MG63 (cell line): ENCODE data around the gene NRARP. TPM values are rescaled to one million over a fixed set of nuclear protein-coding genes. Genes with fewer than 3 reads are reported as not detected.

ENCODE experiments used
- DNase-seq: peaks from one replicate; pipeline ENCODE4 v3.0.0-alpha.2; 2020
- H3K27me3 ChIP-seq: fragments of 250-450 bp; sonication (Bioruptor Pico); 2 replicates; pipeline ENCODE4 v1.5.1; 2020; ENCODE audit warnings: mild to moderate bottlenecking, moderate library complexity
- H3K36me3 ChIP-seq: fragments of 250-450 bp; sonication (Bioruptor Pico); 2 replicates; pipeline ENCODE4 v1.5.1; 2020; ENCODE audit warnings: mild to moderate bottlenecking, moderate library complexity
- H3K4me3 ChIP-seq: fragments of 250-450 bp; sonication (Bioruptor Pico); 2 replicates; pipeline ENCODE4 v1.5.1; 2020; ENCODE audit warnings: mild to moderate bottlenecking, moderate library complexity
- H3K9me3 ChIP-seq: fragments of 250-450 bp; sonication (Bioruptor Pico); 2 replicates; pipeline ENCODE4 v1.5.1; 2020; ENCODE audit warnings: mild to moderate bottlenecking, moderate library complexity
- total RNA-seq: library from RNA; depleted of rRNA; stranded (reverse); fragments of >200 nt; shearing (Covaris generic); gene quantifications from 2 replicates; pipeline ENCODE4 v1.2.3, GENCODE V29; 2014; ENCODE audit warnings: low replicate concordance

Gene NRARP
- total RNA-seq, 1 experiment from 2014 or later, result 0.16 TPM

DNA sequence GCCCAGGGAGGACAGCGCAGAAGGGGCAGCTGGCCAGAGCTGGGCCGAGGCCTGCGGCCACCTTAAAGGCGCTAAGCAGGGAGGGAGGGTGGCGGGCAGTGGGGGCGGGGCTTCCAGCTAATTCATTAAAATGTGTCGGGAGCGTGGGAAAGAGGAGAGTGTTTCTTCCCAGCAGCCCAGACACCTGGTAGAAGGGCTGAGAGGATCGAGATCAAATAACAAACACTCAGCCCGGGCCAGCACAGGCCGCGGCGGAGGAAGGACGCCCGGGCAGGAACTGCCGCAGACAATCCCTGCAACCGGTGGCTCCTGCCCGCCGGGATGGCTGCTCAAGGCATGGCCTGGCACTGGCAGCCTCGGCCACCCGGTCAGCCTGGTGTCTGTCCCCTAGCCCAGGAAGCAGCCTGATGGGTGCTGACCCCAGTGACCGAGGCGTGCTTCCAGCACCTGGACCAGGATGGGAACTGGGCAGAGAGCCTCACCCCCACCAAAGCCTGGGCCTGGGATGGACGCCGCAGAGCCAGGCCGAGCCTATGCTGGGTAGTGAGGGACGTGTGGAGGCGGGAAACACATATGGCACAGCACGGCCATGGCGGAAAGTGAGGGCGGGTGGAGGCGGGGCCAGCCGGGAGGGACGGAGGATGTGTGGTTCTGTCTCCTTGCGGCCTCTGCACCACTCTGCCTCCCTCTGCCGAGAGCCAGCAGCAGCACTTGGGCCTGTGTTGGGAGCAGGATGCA is 3.2 kb upstream of the NRARP start:
- Histone ChIP-seq H3K36me3 (no peaks in the 10 kb centered on the region), H3K9me3 (no peaks in the 10 kb centered on the region), H3K27me3 (peaks cover 3% of the 10 kb centered on the region), H3K4me3 (no peak overlapping the region)
- DNase-seq, result no peak

DNA sequence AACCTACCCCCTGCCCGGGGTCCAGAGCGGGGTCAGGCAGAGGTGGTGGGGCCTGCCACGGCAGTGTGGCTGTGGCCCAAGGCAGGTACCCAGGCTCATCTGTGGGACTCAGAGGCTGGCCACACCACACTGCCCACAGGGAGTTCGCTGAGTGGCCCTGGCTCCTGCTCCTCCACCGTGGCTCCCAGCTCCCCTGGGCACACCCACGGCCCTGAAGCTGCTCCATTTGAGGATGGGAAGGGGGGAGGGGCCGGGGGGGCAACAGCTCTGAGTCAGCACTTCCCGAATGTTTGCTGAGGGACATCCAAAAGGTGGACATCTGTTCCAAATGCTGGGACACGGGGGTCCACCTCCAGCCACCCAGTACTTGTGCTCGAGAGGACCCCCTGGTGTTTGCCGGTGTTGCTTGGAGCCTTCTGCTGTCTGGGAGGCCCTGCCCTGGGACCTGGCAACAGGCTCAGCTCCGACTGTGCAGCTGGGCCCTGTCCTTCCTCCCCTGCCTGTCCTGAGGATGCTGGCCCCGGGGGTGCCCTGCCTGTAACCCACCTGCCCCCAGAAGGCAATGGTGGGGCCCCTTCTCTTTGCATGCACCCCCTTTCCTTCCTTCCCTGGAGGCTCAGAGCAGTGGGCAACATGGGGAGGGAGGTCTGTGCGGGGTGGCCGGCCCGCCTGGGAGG is 2.5 kb upstream of the NRARP start:
- H3K4me3 ChIP-seq, result no peak overlapping the region
- H3K36me3 ChIP-seq, result no peaks in the 10 kb centered on the region
- H3K27me3 ChIP-seq, result peaks cover 7% of the 10 kb centered on the region
- no peaks in the 10 kb centered on the region for H3K9me3 ChIP-seq
- no peak for DNase-seq

DNA sequence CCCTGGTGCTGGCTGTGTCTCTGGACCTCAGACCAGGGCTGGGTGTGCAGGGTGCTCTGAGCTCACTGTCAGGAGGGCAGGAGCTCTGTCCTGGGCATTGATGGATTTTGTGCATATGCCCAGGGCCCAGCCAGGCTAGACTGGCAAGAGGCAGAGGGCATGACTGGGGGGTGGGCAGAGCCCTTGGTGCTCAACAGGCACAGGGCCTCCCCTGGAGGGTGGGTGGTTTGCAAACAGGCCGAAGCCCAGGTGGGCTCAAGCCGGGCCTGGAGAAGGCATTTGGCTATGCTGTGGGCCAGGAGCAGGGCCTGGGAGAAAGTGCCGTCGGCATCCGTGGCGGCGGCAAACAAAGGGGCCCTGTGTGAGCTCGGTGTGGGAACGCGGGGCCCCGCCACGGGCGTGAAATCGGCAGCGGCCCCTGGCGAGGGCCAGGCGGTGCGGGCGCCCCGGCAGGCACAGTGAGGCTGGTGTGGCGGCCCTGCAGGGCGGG is 1.9 kb upstream of the NRARP start:
- Histone ChIP-seq H3K36me3 (no peaks in the 10 kb centered on the region), H3K4me3 (no peak overlapping the region), H3K9me3 (no peaks in the 10 kb centered on the region), H3K27me3 (peaks cover 7% of the 10 kb centered on the region)
- DNase-seq, result no peak

DNA sequence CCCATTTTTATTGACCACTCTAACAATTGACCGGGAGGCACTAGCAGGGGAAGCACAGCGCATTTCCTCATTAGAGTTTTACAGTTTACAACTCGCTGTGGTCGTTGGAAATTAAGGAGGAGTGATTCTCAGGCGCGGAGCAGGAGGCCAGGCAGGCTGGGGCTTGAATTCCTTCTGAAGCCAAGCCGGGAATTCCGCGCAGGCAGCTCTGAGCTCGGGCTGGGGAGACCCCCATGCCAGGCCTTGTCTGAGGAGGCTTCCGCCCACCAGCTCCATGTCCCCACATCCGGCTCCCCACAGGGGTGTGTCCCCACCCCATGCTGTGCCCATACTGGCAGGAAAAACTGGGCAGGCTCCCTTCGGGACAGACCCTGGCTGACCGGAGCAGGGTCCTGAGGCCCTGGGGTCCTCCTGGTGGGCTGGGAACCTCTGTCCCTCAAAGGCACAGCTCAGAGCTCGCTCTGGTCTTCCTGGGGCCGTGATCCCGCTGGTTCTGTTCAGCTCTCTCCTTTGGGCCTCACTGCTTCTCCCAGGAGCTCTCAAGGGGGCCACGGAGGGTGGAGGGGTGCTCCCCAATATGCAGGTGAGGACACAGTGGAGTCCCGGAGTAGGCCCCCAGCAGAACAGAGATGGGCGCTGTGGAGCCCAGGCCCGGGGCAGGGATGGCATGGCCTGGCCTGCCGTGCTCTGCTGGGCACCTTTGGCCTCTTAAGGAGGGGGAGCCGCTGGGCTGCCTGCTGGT is 1.3 kb upstream of the NRARP start:
- Histone ChIP-seq H3K36me3 (no peaks in the 10 kb centered on the region), H3K27me3 (peaks cover 7% of the 10 kb centered on the region), H3K4me3 (no peak overlapping the region), H3K9me3 (no peaks in the 10 kb centered on the region)
- DNase-seq, result no peak

DNA sequence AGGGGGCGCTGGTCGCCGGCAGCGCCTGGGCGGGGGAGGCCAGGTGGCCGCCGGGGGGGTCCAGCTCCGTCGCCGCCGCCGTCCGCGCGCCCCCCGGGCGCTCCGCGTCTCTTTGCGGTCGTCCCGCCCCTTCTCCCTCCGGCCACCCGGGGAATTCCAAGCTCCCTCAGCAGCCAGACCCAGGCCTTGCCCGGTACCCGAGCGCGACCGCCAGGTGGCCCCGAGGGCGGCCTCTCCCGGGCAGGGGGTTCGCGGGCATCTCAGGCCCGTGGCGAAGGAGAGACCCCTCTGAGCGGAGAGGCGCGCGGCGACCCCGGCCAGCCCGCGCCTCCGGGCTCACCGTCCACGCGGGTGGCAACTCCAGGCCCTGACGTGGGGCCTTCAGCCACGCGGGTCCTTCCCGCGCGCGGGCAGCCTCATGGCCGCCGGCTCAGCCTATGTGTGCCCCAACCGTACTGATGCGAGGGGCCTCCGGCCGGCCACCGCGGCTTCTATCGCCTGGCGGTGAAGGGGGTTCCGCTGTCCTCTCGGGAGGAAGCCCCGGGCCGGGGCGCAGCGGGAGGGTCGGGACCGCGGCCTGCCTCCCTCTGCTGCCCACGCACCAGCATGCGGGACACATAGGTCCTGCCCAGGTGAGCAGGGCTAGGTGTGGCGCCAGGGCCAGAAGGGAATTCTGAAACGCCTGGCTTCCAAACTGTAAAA is 529 bp upstream of the NRARP start:
- Histone ChIP-seq H3K9me3 (no peaks in the 10 kb centered on the region), H3K27me3 (peaks cover 7% of the 10 kb centered on the region), H3K36me3 (no peaks in the 10 kb centered on the region), H3K4me3 (no peak overlapping the region)
- DNase-seq, result no peak

DNA sequence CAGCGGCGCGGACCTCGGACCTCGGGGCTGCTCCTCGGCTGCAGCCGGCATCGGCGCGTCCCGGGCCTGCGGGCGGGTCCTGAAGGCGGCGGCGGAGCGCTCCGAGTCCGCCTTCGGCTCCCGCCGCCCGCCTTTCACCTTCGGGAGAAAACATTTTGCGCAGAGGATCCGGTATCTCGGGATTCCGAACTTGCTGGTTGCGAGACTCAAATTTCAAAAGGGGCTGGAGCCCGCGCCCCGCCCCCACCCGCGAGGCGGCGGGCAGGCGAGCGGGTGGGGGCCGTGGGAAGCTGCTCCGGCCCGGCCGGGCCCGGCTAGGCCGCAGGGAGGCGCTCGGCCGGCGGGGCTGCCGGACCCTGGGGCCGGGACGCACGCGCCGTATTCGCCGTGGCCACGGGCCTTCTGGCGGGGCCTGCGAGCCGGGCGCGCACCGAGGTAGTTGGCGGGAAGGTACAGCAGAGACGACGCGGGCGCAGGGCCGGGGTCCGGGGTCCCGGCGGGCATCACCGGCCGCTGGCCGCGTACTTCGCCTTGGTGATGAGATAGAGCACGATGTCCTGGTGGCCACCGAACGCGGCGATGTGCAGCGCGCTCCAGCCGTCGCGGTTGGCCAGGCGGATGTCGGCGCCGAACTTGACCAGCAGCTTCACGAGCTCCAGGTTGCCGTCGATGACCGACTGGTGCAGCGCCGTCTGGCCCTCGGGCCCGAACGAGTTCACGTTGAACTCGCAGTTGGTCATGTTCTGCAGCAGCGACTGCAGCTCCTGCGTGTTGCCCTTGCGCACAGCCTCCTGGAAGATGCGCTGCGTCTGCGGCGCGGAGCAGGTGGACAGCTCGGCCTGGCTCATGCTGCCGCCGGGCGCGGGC is 757 bp downstream of the NRARP start:
- no peaks in the 10 kb centered on the region for H3K36me3 ChIP-seq
- DNase-seq, result peak; percentile 50
- H3K27me3 ChIP-seq, result peaks cover 7% of the 10 kb centered on the region
- no peaks in the 10 kb centered on the region for H3K9me3 ChIP-seq
- H3K4me3 ChIP-seq, result peak overlapping the region; percentile 25

GRCh38 chr9:137300567-137301080 is 1.4 kb downstream of the NRARP start:
- Histone ChIP-seq H3K36me3 (no peaks in the 10 kb centered on the region), H3K9me3 (no peaks in the 10 kb centered on the region), H3K4me3 (peak overlapping the region; percentile 25), H3K27me3 (peaks cover 7% of the 10 kb centered on the region)
- DNase-seq, result no peak

DNA sequence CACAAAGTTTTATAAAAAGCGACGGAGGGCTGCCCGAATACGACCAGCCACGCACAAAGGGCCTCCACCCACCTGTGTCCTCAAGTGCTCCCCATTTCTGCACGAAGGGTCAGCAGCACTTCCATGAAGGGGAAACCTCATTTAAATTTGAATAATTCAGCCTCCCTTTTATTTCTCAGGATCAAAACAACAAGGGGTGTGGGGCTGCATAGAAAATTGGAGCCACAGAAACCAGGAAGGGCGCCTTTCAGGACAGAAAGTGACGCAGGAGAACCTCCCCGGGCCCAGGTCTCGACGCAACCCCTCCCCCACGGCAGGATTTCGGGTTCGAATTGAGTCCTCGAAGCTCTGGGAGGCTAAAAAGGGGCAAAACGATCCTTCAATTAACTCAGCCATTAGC is 2.1 kb downstream of the NRARP start:
- no peak for DNase-seq
- Histone ChIP-seq H3K36me3 (no peaks in the 10 kb centered on the region), H3K27me3 (peaks cover 7% of the 10 kb centered on the region), H3K4me3 (no peak overlapping the region), H3K9me3 (no peaks in the 10 kb centered on the region)

- no peak for DNase-seq
- no peak overlapping the region for H3K4me3 ChIP-seq
Measured at GRCh38 chr9:137299203-137299565, 2.9 kb downstream of the NRARP start.

DNA sequence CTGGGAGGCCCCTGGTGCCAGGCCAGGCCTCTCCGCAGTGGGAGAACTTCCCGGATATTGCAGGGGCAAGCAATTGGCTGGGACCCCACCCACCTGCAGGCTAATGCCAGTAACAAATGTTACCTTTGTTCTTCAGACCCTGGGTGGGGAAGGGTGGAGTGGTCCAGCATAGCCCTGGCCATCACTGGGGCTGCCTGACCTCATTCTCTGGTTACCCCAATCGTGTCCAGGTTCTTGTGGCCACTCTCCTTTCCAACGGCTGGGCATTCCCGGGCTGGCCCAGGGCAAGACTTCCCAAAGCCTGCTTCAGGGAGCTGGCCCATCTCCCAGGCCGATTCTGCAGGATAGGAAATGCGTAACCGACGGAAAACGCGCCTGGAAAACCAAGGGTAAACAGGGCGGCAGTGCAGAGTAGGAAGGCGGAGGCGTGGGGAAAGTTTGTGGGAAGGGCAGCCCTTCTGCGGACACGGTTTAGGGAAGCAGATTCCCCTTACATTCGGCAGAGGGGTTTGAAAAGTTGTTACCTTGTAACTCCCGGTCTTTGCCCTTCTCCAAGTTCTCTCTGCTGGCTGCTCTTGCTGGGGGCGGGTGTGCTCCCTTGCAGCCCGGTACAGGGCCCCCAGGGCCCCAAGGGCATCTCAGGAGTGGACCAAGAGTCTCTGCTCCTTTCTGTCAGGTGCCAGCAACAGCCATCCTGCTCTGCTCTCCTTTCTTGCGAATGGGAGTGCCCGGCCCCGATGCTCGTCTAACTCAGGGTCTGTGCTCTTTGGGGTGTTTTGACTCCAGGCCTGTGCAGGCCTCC is 3.5 kb downstream of the NRARP start:
- Histone ChIP-seq H3K36me3 (no peaks in the 10 kb centered on the region), H3K27me3 (peaks cover 7% of the 10 kb centered on the region), H3K4me3 (no peak overlapping the region), H3K9me3 (no peaks in the 10 kb centered on the region)
- no peak for DNase-seq

More at GRCh38 chr9:137299203-137299565, 2.9 kb downstream of the NRARP start:
- H3K27me3 ChIP-seq, result peaks cover 7% of the 10 kb centered on the region
- H3K9me3 ChIP-seq, result no peaks in the 10 kb centered on the region
- H3K36me3 ChIP-seq, result no peaks in the 10 kb centered on the region

- H3K27me3 ChIP-seq, result peaks cover 7% of the 10 kb centered on the region
- no peak overlapping the region for H3K4me3 ChIP-seq
- no peak for DNase-seq
- H3K36me3 ChIP-seq, result no peaks in the 10 kb centered on the region
- H3K9me3 ChIP-seq, result no peaks in the 10 kb centered on the region
Measured at GRCh38 chr9:137297966-137298365, 4.1 kb downstream of the NRARP start.

DNA sequence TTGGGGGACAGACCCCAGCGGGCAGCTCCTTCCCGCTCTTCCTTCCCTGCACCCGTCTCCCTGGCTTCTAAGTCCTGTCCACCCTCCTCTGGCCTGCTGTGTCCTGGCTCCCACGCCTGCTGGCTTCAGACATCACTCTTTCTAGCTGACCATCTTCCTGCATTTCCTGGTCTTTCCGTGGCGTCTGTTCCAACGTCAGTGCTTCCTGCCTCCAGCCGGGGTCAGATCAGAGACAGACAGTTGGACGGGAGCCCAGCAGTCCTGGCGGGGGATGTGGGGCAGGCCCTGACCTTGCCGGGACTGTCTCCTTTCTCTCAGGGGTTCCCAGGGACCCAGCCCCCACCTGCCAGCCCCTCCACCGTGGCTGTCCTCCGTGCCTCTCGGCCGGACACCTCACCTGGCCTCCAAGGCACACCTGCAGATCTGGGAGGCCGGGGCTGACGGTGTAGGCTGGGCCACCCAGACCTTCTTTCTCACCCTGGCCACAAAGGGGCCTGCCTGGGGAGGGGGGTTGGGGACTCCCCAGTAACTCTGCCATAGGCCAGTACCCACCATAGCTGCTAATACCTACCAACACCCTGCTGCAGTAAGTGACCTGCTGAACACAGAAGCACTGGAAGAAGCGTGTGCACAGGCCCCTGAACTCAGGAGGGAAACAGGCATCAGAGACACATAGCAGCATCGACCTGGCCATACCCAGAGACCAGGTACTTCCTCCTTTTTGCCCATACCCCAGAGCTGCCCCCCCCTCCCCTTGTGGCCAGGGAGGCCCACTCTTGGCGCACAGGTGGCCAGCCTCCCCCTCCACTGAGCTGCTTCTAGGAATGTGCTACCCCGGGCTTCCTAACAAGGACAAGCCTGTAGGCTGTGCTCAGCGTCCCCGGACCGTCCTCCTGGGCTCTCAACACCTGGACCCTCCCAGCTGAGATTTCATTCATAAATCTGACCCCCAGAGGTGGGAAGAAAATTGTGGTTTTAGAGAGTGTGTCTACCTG is 5.1 kb downstream of the NRARP start:
- no peak for DNase-seq
- Histone ChIP-seq H3K4me3 (no peak overlapping the region), H3K9me3 (no peaks in the 10 kb centered on the region), H3K36me3 (no peaks in the 10 kb centered on the region), H3K27me3 (peaks cover 7% of the 10 kb centered on the region)

DNA sequence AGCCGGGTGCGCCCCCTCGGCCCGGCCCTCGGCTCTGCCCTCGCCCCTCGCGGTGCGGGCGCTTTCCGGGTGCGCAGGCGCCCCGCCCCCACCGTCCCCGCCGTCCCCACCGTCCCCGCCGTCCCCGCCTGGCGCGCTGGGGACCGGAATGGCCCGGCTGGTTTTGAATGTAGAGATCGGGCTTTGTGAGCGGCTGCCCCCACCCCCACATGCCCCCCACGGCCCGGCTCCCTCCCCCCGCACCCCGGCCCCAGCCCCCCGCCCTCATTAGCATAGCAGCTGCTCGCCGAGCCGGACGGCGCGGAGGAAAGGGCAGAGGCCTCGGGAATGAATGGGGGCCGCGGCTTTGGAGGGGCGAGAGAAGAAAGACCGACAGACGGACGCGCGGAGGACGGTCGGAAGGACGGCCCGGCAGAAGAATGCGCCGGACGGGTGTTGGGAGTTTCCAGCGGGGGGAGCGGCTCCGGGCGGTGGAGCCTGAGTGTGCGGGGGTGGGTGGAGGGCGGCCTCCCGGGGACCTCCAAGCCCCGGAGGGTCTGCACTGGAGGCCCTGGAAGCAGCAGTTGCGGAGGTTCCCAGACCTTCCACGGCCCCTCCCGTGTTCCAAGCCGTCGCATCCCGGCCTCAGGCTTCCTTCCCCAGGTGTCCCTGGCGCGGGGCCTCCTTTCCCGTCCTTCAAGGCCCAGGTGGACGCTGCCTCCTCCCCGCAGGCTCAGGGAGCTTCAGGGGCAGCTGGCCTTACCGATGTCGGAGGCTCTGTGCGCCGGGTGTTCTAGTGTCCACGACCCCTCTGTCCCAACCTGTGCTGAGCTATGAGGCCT is 6.0 kb downstream of the NRARP start:
- Histone ChIP-seq H3K27me3 (peaks cover 7% of the 10 kb centered on the region), H3K9me3 (no peaks in the 10 kb centered on the region), H3K4me3 (no peak overlapping the region), H3K36me3 (no peaks in the 10 kb centered on the region)
- no peak for DNase-seq
